Stimulated activated CD8-positive, alpha-beta memory T cell treated with anti-CD3 and anti-CD28 coated beads, Interleukin-12 subunit alpha, Interleukin-12 subunit beta, amount 100 ng/mL, for 24 hours (primary cell): ENCODE measurements around the gene PNMA8B.
"Not testable (repeated sequence)": the region's sequence is repeated elsewhere in the genome, so short reads cannot be mapped to it uniquely, and the experiment has no call there.

Experiments used
- DNase-seq: peaks from one replicate; pipeline ENCODE4 v3.0.0-alpha.2; 2020; ENCODE audit errors: extremely low read depth

PNMA8B gene

DNA sequence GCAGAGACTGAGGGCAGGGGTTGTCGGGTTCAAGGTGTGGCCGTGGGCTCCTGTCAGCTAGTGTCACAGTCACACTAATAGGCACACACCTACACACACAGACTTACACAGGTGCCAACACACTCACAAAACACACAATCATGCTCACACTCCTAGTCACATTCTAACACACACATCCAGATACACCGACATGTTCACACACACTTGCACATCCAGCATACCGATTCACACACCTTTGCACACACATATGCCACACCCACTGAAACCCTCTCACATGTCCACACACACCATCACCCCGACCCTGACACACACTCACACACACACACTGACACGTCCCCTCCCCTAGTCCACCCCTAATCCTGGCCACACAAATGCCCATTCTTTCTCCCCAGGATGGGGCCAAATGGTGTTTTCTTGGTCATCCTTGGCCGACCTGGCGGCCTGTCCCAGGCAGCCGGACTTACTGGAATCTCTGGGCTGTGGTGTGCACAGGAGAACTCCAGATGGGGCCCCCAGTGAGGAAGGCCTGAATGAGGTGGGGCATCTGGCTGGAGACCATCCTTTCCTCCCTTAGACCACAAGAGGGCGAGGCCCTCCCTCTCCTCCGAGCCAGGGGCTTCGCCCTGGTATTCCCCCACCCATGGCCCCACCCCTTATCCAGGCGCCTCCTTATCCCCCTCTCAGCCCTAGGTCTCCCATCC lies 19.1 kb upstream of the PNMA8B start:
- no peak for DNase-seq

DNA sequence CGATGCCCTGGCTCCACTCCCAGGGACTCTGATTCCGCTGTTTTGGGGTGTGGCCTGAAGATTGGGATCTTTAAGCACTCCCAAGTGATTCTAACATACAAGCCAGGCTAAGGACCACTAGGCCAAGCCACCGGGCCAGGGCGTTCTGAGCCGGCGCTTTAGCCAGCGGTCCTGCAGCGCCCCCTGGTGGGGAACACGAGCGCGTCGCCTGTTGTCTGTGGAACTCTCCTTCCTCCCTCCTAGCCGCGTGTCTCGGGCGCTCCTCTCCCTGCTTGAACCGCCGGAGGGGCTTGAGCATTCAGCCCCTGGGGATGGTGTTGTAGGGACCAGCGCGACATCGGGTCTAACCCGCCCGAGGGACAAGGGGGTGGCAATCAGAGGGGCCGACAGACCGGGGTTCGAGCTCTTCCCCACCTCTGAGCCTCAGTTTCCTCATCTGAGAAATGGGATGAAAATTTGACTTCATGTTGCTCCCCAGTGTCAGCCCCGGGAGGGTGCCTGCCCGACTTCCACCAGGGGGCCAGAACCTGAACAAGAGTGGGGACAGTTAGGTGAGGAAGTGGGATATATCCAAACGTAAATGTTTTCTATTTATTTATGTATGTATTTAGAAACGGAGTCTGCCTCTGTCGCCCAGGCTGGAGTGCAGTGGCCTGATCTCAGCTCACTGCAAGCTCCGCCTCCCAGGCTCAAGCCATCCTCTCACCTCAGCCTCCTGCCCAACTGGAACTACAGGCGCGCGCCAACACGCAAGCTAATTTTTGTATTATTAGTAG lies 18.0 kb upstream of the PNMA8B start:
- peak; percentile 65 for DNase-seq

DNA sequence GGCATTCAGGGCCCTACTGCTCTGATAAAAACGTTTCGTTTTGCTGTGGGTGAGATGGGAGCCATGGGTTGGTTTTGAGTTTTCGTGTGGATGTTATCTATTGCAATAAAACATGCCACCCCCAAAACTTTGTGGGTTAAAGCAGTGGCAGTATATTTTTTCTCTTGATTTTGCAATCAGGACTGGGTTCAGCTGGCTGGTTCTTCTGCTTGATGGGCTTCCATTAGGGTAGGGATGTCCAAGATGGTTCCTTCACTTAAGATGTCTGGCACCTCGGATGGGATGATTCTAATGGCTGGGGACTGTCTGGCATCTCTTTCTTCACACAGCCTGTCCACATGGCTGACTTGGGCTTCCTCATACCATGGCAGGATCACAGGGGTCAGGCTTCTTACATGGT lies 15.6 kb upstream of the PNMA8B start:
- DNase-seq = no peak

DNA sequence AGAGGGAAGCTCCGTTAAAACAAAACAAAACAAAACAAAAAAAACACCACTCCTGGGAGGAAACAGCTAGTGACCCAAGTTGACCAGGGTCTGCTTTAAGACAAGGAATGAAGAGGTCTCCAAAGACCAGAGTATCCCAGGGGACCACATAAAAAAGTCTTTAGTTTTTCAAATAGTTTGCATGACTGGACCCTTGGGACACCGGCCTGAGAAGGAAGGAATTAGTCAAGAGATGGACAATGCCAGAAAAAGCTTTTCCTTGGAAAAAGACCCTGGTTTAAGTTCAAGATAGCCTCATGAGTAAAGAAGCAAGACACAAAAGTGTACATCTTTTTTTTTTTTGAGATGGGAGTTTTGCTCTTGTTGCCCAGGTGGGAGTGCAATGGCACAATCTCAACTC lies 12.5 kb upstream of the PNMA8B start:
- no peak for DNase-seq

DNA sequence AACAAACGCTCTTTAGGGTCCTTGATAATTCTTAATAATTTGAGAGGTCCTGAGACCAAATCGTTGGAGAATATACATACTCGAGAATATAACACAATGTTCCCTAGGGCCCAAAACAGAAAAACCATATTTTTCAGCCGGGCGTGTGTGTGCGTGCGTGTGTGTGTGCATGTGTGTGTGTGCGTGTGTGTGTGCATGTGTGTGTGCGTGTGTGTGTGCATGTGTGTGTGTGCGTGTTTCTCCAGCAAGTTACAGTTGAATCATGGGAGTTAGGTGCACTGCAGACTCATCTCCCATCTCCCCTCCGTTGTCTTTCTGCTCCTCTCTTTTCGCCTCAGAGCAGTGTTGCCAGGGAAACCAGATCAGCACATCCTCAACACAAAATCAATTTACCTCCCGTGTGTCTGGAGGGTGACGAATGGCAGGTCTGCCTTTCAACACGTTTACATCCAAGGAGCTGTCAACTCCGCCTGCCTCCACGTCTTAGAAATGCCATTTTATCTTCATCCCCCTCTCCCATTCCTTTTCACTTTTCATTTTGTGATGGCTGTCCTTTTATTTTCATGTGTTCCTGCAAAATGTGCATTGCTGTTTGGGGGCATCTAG lies 8.3 kb upstream of the PNMA8B start:
- no peak for DNase-seq

DNA sequence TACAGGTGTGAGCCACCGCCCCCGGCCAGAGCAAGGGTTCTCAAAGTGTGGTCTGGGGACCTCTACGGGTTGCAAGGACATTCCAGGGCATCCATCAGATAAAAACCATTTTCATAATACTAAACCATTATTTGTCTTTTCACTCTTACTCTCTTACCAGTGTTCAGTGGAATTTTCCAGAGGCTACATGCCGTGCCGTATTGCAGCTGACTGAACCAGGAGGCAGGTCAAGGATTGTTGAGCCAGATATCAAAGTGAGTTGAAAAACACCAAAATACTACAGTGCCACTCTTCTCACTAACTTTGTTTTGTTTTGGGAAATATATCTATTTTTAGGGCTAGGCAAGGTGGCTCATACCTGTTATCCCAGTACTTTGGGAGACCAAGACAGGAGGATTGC lies 7.2 kb upstream of the PNMA8B start:
- DNase-seq = no peak

DNA sequence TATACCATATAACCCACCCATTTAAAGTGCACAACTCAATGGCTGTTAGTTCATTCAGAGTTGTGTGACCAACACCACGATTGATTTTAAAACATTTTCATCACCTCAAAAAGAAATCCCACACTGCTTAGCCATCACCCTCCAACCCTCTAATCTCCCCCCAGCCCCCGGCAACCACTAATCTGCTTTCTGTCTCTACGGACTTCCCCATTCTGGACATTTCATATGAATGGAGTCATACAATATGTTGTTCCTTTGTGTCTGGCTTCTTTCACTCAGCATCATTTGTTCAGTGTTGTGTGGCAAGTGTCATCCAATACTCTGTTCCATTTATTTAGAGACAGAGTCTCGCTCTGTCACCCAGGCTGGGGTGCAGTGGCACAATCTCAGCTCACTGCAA lies 4.0 kb upstream of the PNMA8B start:
- DNase-seq = no peak

DNA sequence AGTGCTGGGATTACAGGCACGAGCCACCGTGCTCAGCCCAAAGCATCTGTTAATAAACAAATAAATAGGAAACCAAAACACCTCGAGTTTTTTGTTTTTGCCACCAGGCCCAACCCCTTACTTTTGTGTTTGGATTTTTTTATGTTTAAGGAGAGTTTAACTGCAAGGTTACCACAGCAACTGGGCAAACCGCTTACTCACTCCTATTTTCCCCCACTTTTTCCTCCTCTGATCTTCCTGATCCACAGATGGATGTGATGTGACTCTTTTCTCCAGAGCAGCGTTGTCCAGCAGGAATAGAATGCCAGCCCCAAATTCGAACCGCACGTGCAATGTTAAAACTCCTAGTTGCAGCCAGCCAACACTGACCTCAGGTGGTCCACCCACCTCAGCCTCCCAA lies 2.1 kb upstream of the PNMA8B start:
- no peak for DNase-seq

DNA sequence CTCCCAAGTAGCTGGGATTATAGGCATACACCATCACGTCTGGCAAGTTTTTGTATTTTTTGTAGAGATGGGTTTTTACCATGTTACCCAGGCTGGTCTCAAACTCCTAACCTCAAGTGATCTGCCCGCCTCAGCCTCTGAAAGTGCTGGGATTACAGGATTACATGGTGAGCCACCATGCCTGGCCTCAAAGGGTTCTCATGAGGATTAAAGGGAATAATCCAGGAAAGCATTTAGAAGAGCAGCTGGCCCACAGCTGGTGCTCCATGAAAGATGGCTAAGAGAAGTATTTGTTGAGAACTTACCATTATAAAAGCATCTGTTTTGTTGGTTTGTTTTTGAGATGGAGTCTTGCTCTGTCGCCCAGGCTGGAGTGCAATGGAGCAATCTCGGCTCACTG lies 1.2 kb upstream of the PNMA8B start:
- not testable (repeated sequence) for DNase-seq

DNA sequence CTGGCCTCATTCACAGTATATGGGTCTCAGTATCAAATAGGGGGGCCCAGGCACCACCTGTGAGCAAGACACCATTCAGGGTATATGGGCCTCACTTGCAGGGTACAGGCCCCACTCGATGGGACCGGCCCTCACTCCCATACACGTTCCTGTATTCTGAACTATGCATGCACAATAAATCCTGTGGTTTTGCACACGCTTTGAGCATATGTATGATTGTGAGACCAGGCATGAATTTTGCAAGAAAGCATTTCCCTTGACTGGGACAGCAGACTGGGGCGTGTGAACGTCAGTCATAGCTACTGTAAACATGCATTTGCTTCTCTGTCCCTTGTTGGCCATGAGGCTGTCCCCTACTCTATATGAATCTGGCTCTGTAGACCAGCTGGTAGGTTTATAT lies 637 bp upstream of the PNMA8B start:
- DNase-seq = no peak

DNA sequence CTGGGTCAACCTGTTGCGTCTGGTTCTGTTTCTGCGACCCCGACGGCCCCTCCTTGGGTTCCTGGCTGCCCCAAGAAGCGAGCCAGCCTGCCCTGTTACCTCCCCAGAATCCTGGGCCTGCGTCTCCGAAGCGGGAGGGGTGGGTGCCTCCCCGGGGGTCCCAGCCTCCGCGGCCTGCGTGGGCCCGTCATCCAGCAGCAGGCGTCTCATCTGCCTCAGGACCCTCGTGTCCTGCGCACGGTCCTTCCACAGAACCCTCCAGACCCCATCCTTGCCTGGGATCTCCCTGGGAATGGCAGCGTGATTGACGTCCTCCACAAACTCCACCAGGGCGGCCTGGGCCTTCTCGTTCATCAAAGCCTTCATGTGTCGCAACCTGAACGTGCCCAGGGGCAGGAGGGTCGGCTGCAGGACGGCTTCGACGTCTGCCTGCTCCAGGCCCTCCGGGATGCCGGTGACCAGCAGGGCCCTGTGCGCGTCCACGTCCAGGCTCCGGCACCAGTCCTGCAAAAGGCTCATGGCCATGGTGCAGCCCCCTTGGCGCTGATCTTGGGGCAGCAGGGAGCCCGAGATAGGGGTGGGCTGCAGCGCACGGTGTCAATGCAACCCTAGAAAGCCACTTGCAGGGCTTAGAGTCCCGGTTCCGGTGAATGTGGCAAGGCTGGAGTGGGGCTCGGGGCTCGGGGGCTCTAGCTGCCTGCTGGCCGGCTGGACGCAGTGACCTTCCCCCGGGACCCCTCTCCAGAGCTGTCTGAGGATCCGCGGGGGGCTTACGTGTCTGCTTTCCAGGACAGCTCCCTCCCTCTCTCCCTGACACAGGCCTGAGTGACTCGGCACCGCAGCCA lies 504 bp downstream of the PNMA8B start:
- no peak for DNase-seq

DNA sequence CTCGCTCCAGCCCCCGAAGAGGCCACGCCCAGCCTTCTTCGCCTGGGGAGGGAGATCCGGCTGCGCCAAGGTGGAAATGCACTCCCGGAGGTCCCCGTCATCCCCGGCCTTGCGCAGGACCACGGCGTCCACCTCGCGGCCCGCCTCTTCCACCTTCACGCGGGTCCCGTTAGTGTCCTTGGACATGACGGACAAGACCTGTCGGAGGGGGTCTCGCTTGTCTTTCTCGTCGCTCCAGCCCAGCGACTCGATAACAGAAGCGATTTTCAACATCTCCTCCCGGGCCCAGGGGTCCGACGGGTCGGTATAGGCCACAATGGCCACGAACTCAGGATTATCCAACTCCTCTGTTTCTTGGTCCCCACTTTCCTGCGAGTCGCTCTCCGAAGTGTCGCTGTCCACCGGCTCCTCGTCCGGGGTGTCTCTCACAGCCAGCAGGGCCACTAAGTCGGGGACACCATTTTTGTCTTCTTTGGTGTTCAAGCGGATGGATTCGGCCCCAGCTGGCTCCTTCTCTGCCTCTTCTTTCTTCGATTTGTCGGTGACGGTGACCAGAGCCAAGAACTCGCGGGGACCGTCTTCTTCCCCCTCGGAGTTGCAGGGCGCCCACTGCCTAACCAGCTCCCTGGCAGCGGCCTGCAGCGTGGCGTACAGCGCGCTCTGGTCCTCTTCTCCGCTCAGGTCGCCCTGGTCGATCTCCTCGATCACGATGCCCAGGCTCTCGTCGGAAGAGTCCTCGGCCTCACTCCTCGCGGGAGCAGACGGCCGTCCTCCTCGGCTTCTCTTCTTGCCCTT lies 1.3 kb downstream of the PNMA8B start:
- DNase-seq = no peak

DNA sequence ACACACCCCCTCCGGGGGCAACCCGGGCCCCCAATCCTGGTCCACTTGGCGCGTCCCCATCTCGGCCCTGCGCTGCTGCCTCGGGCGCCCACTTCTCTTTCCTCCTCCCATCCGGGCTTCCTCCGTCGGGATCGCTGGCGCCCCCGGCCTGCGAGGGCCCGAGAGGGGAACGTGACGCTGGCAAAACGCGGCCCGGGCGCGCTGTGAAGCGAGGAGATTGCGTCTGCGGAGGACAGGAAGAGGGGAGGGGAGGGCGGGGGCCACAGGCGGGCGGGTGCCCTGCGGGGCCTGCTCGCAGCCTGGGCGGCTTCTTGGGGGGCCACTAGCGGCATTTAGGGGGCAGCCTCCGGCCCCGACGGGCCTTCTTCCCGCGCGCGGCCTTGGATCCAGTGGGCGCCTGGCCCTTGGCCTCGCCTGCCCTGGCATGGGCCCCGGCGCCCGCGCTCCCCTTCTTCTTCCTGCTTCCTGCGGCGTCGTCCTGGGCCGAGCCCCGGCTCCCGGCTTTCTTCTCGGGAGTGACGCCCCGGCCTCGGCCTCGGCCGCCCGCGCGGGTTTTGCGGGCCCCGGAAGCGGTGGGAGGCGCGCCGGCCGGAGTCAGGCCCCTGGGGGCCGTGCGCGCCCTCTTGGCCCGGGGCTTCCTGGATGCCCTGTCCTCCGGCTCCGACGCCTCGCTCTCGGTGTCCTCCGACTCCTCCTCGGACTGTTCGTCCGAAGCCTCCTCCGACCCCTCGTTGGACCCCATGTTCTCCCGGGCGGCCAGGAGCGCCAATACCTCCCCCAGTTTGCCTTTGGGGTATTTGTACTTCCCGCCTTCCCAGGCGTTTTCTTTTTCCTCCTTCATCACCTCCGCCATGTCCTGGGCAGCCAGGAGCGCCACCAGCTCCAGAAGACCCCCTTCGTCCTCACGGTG lies 2.2 kb downstream of the PNMA8B start:
- no peak for DNase-seq

DNA sequence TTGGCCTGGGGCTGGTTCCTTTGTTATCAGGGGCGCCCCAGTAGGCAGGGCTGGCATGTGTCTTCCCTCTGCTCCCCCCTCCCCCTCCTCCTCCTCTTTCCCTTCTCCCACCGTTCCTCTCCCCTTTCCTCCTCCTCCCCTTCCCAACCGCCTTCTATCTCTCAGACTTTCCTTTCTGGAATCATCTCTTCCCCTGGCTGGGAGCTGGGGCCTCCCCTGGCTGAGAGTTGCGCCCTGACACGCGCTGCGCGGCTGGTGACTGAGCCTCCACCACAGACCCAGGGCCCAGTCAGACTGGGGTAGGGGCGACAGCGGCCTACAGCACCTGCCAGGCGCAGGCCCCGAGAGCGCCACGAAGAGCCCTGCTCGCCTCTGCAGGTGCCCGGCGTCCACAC lies 2.8 kb downstream of the PNMA8B start:
- DNase-seq = no peak

DNA sequence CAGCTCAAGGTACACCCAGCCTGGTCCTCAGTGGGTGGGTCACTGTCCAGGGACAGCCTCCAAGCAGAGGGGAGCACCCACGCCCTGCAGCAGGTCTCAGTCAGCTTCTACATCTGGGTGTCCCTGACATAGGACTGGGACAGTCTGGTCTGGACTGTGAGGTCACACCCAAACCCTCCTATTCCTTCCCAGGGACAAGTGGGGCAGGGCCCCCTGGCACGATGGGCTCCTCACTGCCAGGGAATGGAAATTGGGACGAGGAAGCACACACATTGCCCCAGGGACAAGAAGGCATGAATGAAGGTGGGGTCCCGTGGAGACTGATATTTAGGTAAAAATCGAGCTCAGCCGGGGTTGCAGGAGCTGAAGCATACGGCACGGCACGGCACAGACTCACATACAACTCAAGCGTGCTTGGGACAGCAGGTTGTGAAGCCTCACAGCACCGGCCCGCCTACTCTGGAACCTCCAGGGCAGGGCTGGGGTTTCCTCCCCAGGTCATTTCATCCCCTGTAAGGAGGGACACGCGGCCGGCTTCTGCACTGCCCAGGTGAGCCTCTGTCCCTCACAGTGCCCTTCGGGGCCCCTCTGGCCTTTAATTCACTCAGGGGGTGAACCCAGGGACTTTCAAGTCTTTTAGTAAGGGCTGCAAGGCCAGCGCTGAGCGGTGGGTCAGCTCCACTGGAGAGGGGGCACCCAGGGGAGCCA lies 3.5 kb downstream of the PNMA8B start:
- no peak for DNase-seq

DNA sequence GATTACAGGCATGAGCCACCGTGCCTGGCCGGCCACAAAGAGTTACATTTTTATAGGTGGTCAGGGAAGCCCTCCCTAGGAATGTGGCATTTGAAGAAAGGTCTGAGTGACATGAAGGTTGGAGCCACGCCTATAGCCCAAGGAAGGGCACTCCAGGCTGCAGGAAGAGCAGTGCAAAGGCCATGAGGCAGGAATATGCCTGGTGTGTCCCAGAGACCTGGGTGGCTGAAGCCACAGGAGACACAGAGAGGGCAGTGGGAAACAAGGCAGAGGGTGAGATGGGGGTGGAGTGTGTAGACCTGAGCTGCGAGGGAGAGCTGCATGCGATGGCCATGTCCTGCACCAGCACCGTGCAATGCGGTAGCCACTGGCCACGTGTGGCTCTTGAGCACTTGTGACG lies 4.9 kb downstream of the PNMA8B start:
- DNase-seq = no peak

DNA sequence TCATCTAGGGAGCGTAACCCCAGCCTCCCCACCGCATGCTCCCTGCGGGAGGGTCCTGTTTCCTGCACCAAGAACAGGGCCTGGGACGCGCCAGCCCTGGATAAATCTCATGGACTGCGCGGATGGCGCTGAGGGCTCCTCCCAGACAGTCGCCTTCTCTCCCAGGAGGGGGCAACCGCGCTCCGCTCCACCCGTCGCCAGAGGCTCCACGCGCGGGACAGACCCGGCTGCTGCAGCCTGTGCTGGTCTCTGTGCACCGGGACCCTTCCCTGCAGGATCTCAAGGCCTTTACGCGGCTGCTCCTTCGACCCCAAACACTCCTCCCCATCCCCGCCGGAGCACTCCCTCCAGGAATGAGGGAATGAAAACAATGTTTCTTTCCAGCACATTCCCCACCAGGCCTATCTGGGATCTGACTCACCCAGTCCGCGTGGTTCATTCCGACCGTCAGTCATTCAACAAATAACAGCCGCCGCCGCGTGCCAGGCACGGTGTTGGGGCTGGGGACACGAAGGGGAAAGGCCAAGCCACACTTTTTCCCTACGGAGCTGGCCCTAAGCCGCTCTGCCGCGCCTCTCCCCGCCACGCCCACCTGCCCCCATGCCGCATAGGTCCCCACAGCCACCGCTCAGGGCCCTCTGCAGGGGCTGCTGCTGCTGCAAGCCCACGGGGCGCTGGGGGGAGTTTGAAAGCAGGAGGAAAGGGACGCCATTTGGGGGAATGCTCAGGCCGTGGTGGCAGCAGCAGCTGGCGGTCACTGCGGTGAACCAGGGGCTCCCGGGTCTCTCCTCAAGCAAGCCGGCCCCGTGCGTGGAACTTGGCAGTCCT lies 6.0 kb downstream of the PNMA8B start:
- no peak for DNase-seq

DNA sequence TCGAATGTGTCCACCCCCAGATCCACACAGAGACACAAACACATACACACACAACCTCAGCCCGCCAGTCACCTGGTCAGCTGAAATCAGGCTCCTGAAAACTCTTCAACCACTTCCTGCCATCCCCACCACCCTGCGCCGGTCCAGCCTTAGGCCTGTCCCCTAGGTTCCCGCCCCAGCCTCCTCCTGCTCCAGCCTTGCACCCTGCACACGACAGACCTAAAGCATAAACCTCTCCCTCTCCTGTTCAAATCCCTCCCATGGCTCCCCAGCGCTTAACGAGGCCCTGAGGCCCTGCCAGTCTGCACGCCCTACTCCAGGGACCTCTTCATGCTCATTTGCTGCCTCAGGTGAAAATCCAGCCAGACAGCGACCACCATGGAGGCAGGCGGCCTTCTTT lies 7.1 kb downstream of the PNMA8B start:
- DNase-seq = no peak
